ENCODE results near the gene INHBC. TPM values are rescaled to one million over a fixed set of nuclear protein-coding genes. Genes with fewer than 3 reads are reported as not detected.

Gene INHBC
- 0.05 TPM in 1 of 5 replicates, not detected in the others for total RNA-seq (2022; extraction: Qiagen RNA extraction)

GRCh38 chr12:57434517-57435223 lies at the start of gene INHBC:
TSS of gene INHBC (plus strand) at chr12:57434784. CDS start at chr12:57434887, 103 bp downstream.

GRCh38 chr12:57430931-57431566 lies 3.5 kb upstream of the INHBC start, which contains the start of gene R3HDM2:
TSS of gene R3HDM2 (minus strand) at chr12:57431043. CDS start at chr12:57310428, 120,615 bp downstream.

GRCh38 chr12:57454566-57455373 lies 20.2 kb downstream of the INHBC start, which contains the start of gene INHBE:
TSS of gene INHBE (plus strand) at chr12:57455307. CDS start at chr12:57455537, 230 bp downstream.

GRCh38 chr12:57459750-57460467 lies 25.3 kb downstream of the INHBC start, which contains the start of gene GLI1:
TSS of gene GLI1 (plus strand) at chr12:57459785. CDS start at chr12:57463692, 3,907 bp downstream.

GRCh38 chr12:57479376-57480115 lies 45.0 kb downstream of the INHBC start, which contains the start of gene ARHGAP9:
TSS of gene ARHGAP9 (minus strand) at chr12:57479866. CDS start at chr12:57479406, 460 bp downstream.

GRCh38 chr12:57487597-57488401 lies 53.2 kb downstream of the INHBC start, which contains the start of gene MARS1:
TSS of gene MARS1 (plus strand) at chr12:57488068. CDS start at chr12:57488091, 23 bp downstream.

Other genes with a start within 250 kb of the INHBC start
- 4.1 to 6.0 TPM (median 5.1 TPM) in 5 replicates for gene NXPH4, start 218.0 kb upstream of the INHBC start, total RNA-seq (2022; extraction: Qiagen RNA extraction)
- 112 to 153 TPM (median 121 TPM) in 5 replicates for gene SHMT2, start 205.1 kb upstream of the INHBC start, total RNA-seq (2022; extraction: Qiagen RNA extraction)
- gene STAC3, start 183.6 kb upstream of the INHBC start, total RNA-seq (2022; extraction: Qiagen RNA extraction), result 0.18 to 0.36 TPM (median 0.30 TPM) in 5 replicates
- 7.6 to 9.8 TPM (median 8.0 TPM) in 5 replicates for gene R3HDM2, start 3.7 kb upstream of the INHBC start, total RNA-seq (2022; extraction: Qiagen RNA extraction)
- 0.05 to 0.09 TPM in 2 of 5 replicates, not detected in the others for gene INHBE, start 20.5 kb downstream of the INHBC start, total RNA-seq (2022; extraction: Qiagen RNA extraction)
- 4.5 to 6.2 TPM (median 5.6 TPM) in 5 replicates for gene GLI1, start 25.0 kb downstream of the INHBC start, total RNA-seq (2022; extraction: Qiagen RNA extraction)
- gene ARHGAP9, start 45.1 kb downstream of the INHBC start, total RNA-seq (2022; extraction: Qiagen RNA extraction), result 0.17 to 0.62 TPM (median 0.38 TPM) in 5 replicates
- 125 to 280 TPM (median 129 TPM) in 5 replicates for gene MARS1, start 53.3 kb downstream of the INHBC start, total RNA-seq (2022; extraction: Qiagen RNA extraction)
- gene DDIT3, start 85.7 kb downstream of the INHBC start, total RNA-seq (2022; extraction: Qiagen RNA extraction), result 23.0 to 31.1 TPM (median 26.3 TPM) in 5 replicates
- gene MBD6, start 88.0 kb downstream of the INHBC start, total RNA-seq (2022; extraction: Qiagen RNA extraction), result 20.1 to 28.9 TPM (median 27.2 TPM) in 5 replicates
- gene DCTN2, start 112.4 kb downstream of the INHBC start, total RNA-seq (2022; extraction: Qiagen RNA extraction), result 115 to 190 TPM (median 121 TPM) in 5 replicates
- 0.17 to 0.23 TPM (median 0.18 TPM) in 5 replicates for gene KIF5A, start 115.3 kb downstream of the INHBC start, total RNA-seq (2022; extraction: Qiagen RNA extraction)
- gene PIP4K2C, start 156.4 kb downstream of the INHBC start, total RNA-seq (2022; extraction: Qiagen RNA extraction), result 38.4 to 53.3 TPM (median 39.1 TPM) in 5 replicates
- gene DTX3, start 170.0 kb downstream of the INHBC start, total RNA-seq (2022; extraction: Qiagen RNA extraction), result 16.2 to 18.9 TPM (median 18.6 TPM) in 5 replicates
- gene ARHGEF25, start 176.7 kb downstream of the INHBC start, total RNA-seq (2022; extraction: Qiagen RNA extraction), result 4.2 to 6.7 TPM (median 5.7 TPM) in 5 replicates
- 38.5 to 45.9 TPM (median 42.8 TPM) in 5 replicates for gene B4GALNT1, start 198.4 kb downstream of the INHBC start, total RNA-seq (2022; extraction: Qiagen RNA extraction)